Measurements from ENCODE around the gene TAF11L13.
"Not testable (repeated sequence)": the region's sequence is repeated elsewhere in the genome, so short reads cannot be mapped to it uniquely, and the experiment has no call there.

TAF11L13 gene

DNA sequence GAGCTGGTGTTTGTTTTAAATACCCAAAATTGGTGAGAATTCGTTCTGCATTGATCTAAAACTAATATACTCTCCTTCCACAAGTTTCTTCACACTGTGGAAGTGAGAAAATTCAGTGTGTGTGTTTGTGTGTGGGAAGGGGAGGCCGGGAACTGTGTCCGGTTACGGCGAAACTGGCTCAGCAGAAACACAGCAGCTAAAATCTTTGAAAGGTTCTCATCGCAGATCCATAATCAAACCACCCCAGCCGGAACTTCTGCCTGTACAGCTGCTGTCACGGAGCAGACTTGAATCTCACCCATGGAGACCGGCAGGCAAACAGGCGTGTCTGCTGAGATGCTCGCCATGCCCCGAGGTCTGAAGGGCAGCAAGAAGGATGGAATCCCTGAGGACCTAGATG, at the start of gene TAF11L13:
TSS of gene TAF11L13 (plus strand) at position 301 of the 400 bp plus-strand sequence.
- not testable (repeated sequence) for H3K4me3 ChIP-seq (replicated peaks; ENCODE audit: low read depth, low read length); DNase-seq (ENCODE audit: extremely low read depth, insufficient read length); H3K27me3 ChIP-seq (replicated peaks; ENCODE audit: control insufficient read depth, insufficient read depth, low read length); H3K36me3 ChIP-seq (ENCODE audit: control insufficient read depth, insufficient read depth, low read length)

DNA sequence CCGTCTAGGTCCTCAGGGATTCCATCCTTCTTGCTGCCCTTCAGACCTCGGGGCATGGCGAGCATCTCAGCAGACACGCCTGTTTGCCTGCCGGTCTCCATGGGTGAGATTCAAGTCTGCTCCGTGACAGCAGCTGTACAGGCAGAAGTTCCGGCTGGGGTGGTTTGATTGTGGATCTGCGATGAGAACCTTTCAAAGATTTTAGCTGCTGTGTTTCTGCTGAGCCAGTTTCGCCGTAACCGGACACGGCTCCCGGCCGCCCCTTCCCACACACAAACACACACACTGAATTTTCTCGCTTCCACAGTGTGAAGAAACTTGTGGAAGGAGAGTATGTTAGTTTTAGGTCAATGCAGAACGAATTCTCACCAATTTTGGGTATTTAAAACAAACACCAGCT, 46.2 kb upstream of the TAF11L13 start, which contains the start of gene TAF11L7:
TSS of gene TAF11L7 (minus strand) at position 101 of the 400 bp plus-strand sequence.
- H3K4me3 ChIP-seq (replicated peaks; ENCODE audit: low read depth, low read length); H3K36me3 ChIP-seq (ENCODE audit: control insufficient read depth, insufficient read depth, low read length); H3K27me3 ChIP-seq (replicated peaks; ENCODE audit: control insufficient read depth, insufficient read depth, low read length); DNase-seq (ENCODE audit: extremely low read depth, insufficient read length): not testable (repeated sequence)

GRCh38 chr5:17590860-17591259, 41.0 kb upstream of the TAF11L13 start, which contains the start of gene TAF11L8:
Gene TAF11L8 (minus strand): TSS chr5:17590960.
- H3K27me3 ChIP-seq (replicated peaks; ENCODE audit: control insufficient read depth, insufficient read depth, low read length); DNase-seq (ENCODE audit: extremely low read depth, insufficient read length); H3K4me3 ChIP-seq (replicated peaks; ENCODE audit: low read depth, low read length); H3K36me3 ChIP-seq (ENCODE audit: control insufficient read depth, insufficient read depth, low read length): not testable (repeated sequence)

GRCh38 chr5:17594255-17594654, 37.6 kb upstream of the TAF11L13 start, which contains the start of gene TAF11L9:
Gene TAF11L9 (minus strand): TSS chr5:17594394.
- H3K27me3 ChIP-seq (replicated peaks; ENCODE audit: control insufficient read depth, insufficient read depth, low read length); H3K36me3 ChIP-seq (ENCODE audit: control insufficient read depth, insufficient read depth, low read length); DNase-seq (ENCODE audit: extremely low read depth, insufficient read length); H3K4me3 ChIP-seq (replicated peaks; ENCODE audit: low read depth, low read length): not testable (repeated sequence)

DNA sequence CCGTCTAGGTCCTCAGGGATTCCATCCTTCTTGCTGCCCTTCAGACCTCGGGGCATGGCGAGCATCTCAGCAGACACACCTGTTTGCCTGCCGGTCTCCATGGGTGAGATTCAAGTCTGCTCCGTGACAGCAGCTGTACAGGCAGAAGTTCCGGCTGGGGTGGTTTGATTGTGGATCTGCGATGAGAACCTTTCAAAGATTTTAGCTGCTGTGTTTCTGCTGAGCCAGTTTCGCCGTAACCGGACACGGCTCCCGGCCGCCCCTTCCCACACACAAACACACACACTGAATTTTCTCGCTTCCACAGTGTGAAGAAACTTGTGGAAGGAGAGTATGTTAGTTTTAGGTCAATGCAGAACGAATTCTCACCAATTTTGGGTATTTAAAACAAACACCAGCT, 34.2 kb upstream of the TAF11L13 start, which contains the start of gene TAF11L10:
TSS of gene TAF11L10 (minus strand) at position 101 of the 400 bp plus-strand sequence.
- not testable (repeated sequence) for H3K4me3 ChIP-seq (replicated peaks; ENCODE audit: low read depth, low read length); H3K36me3 ChIP-seq (ENCODE audit: control insufficient read depth, insufficient read depth, low read length); H3K27me3 ChIP-seq (replicated peaks; ENCODE audit: control insufficient read depth, insufficient read depth, low read length); DNase-seq (ENCODE audit: extremely low read depth, insufficient read length)

DNA sequence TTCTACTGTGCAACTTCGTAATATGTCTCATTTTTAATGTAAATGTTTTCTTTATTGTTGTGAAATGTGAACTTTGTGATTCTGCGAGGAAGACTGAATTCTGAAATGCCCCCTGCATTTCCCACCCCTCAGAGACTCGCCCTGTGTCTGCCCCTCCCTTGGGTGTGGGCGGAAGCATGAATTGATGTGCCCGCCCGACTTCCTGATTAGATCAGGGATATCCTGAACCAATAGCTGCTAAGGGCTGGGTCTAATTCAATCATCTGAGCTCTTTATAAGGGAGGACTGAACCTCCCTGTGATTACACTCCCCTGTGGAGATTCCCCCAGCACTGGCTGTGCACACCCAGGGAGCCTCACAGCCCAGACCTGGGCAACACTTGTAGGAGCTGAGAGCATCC, 28.0 kb upstream of the TAF11L13 start, which contains the start of gene TAF11L11:
TSS of gene TAF11L11 (plus strand) at position 304 of the 400 bp plus-strand sequence.
- not testable (repeated sequence) for H3K4me3 ChIP-seq (replicated peaks; ENCODE audit: low read depth, low read length); H3K36me3 ChIP-seq (ENCODE audit: control insufficient read depth, insufficient read depth, low read length); DNase-seq (ENCODE audit: extremely low read depth, insufficient read length)

DNA sequence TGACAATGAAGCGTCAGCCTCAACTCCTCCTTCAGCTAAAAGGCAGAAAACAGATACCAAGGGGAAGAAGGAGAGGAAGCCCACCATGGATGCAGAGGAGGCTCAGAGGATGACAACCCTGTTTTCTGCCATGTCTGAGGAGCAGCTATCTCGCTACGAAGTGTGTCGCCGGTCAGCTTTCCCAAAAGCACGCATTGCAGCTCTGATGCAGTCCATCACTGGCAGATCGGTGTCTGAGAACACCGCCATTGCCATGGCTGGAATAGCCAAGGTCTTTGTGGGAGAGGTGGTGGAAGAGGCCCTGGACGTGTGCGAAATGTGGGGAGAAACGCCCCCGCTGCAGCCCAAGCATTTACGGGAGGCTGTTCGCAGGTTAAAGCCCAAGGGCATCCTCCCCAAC, 26.9 kb upstream of the TAF11L13 start:
- Histone ChIP-seq H3K4me3 (replicated peaks; ENCODE audit: low read depth, low read length) (no peak overlapping the region), H3K27me3 (replicated peaks; ENCODE audit: control insufficient read depth, insufficient read depth, low read length) (no peaks in the 10 kb centered on the region), H3K36me3 (ENCODE audit: control insufficient read depth, insufficient read depth, low read length) (no peaks in the 10 kb centered on the region)
- TF ChIP-seq, protein P1, sequence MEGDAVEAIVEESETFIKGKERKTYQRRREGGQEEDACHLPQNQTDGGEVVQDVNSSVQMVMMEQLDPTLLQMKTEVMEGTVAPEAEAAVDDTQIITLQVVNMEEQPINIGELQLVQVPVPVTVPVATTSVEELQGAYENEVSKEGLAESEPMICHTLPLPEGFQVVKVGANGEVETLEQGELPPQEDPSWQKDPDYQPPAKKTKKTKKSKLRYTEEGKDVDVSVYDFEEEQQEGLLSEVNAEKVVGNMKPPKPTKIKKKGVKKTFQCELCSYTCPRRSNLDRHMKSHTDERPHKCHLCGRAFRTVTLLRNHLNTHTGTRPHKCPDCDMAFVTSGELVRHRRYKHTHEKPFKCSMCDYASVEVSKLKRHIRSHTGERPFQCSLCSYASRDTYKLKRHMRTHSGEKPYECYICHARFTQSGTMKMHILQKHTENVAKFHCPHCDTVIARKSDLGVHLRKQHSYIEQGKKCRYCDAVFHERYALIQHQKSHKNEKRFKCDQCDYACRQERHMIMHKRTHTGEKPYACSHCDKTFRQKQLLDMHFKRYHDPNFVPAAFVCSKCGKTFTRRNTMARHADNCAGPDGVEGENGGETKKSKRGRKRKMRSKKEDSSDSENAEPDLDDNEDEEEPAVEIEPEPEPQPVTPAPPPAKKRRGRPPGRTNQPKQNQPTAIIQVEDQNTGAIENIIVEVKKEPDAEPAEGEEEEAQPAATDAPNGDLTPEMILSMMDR (IDR thresholded peaks at IDR 0.05; ENCODE audit: insufficient read depth, low read length, poor library complexity, severe bottlenecking) = no peak
- DNase-seq (ENCODE audit: extremely low read depth, insufficient read length) = no peak

More for the DNA sequence above, 28.0 kb upstream of the TAF11L13 start, which contains the start of gene TAF11L11:
- not testable (repeated sequence) for H3K27me3 ChIP-seq (replicated peaks; ENCODE audit: control insufficient read depth, insufficient read depth, low read length)

DNA sequence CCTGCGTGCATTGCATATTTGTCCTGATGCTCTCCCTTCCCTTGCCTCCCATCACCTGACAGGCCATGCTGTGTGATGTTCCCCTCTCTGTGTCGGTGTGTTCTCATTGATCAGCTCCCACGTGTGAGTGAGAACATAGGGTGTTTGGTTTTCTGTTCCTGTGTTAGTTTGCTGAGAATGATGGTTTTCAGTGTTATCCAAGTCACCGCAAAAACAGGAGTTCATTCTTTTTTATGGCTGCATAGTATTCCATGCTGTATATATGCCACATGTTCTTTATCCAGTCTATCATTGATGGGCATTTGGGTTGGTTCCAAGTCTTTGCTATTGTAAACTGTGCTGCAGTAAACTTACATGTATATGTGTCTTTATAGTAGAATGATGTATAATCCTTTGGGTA, 24.4 kb upstream of the TAF11L13 start:
- not testable (repeated sequence) for H3K4me3 ChIP-seq (replicated peaks; ENCODE audit: low read depth, low read length); H3K36me3 ChIP-seq (ENCODE audit: control insufficient read depth, insufficient read depth, low read length); H3K27me3 ChIP-seq (replicated peaks; ENCODE audit: control insufficient read depth, insufficient read depth, low read length); DNase-seq (ENCODE audit: extremely low read depth, insufficient read length)

- not testable (repeated sequence) for H3K4me3 ChIP-seq (replicated peaks; ENCODE audit: low read depth, low read length); H3K36me3 ChIP-seq (ENCODE audit: control insufficient read depth, insufficient read depth, low read length); DNase-seq (ENCODE audit: extremely low read depth, insufficient read length); H3K27me3 ChIP-seq (replicated peaks; ENCODE audit: control insufficient read depth, insufficient read depth, low read length)
Observed at GRCh38 chr5:17610092-17610491, 21.8 kb upstream of the TAF11L13 start, which contains the start of gene TAF11L12. Gene TAF11L12 (plus strand): TSS chr5:17610392.

Data from GM06990 (cell line).